Upper lobe of left lung (tissue), 4 donors: Measurements from ENCODE around the gene SLX4IP.

Source experiments
- EP300 ChIP-seq, 4 donors: sonication (generic); formaldehyde crosslinking; IDR thresholded peaks; one replicate each; pipeline ENCODE4 v1.5.1; 2017; ENCODE audit warnings: antibody characterized with exemption in 4 of 4, control low read depth in 2 of 4
- POLR2A ChIP-seq, 4 donors: fragments of 450-650 bp; IDR thresholded peaks; one replicate each; pipeline ENCODE4 v1.5.1; 2016 to 2017; ENCODE audit warnings: antibody characterized with exemption in 4 of 4, mild to moderate bottlenecking in 2 of 4
- POLR2AphosphoS5 ChIP-seq, 2 donors: sonication (generic); formaldehyde crosslinking; IDR thresholded peaks; one replicate each; pipeline ENCODE4 v1.5.1; 2017; ENCODE audit warnings: antibody characterized with exemption in 2 of 2
- TF ChIP-seq, protein P1 (sequence below), 6 experiments: fragments of 450-650 bp in 4 of 6; fragments of 200-600 bp in 2 of 6; sonication (generic) in 2 of 6; IDR thresholded peaks; one replicate each; pipeline ENCODE4 v1.5.1; 2016 to 2019; ENCODE audit warnings: antibody characterized with exemption in 6 of 6

DNA sequence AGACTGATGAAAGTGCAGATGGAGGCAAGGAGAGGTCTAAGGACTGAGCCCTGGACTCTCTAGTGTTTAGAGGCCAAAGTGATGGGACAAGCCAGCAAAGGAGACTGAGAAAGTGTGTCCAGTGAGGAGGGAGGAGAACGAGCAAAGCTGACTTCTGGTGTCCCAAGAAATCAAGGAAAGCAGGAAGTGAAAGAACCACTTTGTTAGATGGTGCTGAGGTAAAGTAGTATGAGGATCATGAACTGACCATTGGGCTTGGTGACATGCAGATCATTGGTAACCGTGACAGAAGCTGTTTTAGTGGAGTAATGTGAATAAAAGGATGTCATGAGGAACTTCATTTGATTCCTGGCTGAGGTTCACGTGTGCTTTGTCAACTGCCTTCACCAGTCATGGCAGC is 108.4 kb downstream of the SLX4IP start:
- TF ChIP-seq, protein P1, sequence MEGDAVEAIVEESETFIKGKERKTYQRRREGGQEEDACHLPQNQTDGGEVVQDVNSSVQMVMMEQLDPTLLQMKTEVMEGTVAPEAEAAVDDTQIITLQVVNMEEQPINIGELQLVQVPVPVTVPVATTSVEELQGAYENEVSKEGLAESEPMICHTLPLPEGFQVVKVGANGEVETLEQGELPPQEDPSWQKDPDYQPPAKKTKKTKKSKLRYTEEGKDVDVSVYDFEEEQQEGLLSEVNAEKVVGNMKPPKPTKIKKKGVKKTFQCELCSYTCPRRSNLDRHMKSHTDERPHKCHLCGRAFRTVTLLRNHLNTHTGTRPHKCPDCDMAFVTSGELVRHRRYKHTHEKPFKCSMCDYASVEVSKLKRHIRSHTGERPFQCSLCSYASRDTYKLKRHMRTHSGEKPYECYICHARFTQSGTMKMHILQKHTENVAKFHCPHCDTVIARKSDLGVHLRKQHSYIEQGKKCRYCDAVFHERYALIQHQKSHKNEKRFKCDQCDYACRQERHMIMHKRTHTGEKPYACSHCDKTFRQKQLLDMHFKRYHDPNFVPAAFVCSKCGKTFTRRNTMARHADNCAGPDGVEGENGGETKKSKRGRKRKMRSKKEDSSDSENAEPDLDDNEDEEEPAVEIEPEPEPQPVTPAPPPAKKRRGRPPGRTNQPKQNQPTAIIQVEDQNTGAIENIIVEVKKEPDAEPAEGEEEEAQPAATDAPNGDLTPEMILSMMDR (IDR thresholded peaks at IDR 0.05) = no peak
- no peak for TF ChIP-seq POLR2A (IDR thresholded peaks at IDR 0.05)
- TF ChIP-seq EP300 (IDR thresholded peaks at IDR 0.05) = no peak
- no peak for TF ChIP-seq POLR2AphosphoS5 (IDR thresholded peaks at IDR 0.05)
